GM19468 (cell line): ENCODE results near the gene COQ10A.

ENCODE experiments used
- ATAC-seq: cut with Tn5 transposase; IDR thresholded peaks from one replicate; pipeline ENCODE4 v1.9.1; 2021; ENCODE audit warnings: mild to moderate bottlenecking, moderate library complexity, moderate number of reproducible peaks; ENCODE audit not compliant: unreplicated experiment; ENCODE audit errors: extremely low read depth

The COQ10A gene

DNA sequence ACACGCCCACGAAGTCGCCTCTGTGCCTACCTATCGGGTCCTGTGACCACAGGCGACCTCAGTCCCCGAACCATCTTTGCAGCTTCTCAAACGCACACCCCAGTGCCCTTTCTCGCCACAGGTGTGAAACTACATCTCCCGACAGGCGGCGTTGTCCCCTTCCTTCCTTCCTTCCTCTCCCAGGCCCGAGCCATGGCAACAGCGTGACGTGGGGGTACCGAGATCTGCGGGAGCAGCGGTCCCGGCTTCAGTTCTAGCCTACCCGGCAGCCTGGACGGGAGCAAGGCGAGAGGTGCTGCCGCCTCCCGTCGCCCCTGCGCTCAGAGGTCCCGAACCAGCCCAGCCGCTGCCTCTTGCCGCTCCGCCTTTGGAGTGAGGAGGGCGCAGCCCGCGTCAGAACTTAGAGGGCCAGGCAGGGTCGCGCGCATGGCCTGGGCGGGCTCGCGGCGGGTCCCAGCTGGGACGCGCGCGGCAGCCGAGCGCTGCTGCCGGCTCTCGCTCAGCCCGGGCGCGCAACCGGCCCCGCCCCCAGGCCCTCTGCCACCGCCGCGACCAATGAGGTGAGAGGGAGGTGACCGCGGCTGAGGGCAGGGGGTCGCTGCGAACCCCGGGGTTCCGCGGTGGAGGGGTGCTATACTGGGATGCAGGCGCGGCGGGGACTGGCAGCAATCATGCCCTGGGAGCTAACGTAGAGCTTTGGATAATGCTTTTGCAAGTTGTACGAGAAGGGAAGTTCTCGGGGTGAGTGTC, at the start of gene COQ10A:
Gene COQ10A (plus strand): TSS at position 250 of the 750 bp plus-strand sequence. CDS start 177 bp downstream, at position 427.
- ATAC-seq: peak; percentile 73

DNA sequence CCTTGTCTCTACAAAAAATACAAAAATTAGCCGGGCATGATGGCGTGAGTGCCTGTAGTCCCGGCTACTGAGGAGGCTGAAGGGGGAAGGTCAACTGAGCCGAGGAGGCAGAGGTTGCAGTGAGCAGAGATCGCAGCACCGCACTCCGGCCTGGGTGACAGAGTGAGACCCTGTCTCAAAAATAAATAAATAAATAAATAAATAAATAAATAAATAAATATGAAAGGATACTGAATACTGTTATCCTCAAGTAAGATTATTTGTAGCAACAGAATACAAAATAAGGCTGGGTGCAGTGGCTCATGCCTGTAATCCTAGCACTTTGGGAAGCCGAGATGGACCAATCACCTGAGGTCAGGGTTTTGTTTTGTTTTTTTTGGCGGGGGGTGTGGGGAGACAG, 46.9 kb upstream of the COQ10A start:
- no peak for ATAC-seq

DNA sequence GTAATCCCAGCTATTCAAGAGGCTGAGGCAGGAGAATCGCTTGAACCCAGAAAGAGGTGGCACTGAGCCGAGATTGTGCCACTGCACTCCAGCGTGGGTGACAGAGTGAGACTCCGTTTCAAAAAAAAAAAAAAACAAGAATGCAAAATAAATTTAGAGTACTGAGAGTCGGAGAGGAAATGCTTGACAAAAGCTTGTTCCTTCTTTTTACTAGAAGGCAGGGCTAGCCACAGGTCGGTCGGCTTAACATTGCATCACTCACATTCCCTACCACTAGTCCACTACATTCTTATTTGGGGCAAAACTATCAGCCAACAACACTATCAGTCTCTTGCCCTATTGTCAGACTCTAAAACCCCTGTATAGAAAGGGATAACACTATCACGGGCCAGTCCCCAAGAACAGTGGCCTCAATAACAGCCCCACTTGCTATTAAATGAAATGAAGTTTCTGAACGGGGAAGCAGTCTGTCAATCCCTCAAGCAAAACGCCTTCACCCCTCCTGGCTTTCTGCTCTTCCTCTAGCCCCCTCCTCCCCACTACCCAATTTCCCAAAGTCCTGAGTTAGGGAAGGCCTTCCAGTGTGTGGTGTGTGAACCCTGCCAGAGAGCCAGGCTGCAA, 46.0 kb upstream of the COQ10A start:
- ATAC-seq: no peak

DNA sequence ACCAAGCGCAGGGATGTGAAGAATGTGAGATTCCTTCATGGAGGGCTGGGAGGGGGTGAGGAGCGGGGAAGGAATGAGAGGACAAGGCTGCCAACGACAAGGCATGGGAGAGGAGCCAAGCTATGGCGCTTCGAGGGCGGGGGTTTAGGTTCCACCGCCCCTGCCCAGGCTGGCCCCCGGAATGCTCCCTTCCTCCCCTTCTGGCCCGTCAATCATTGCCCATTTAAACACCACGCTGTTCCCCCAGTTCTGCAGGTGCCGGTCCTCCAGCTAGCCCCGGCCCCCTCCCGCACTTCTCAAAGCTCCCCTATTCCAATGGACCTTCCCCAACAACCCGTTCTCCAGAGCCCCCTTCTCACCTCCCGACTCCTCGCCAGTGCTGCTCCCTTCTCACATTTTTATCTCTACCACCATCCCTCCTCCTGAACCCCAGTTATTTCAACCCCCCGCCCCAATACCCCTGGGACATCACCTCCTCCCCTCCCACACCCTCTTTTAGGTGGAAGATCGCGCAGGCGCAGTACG, 45.4 kb upstream of the COQ10A start:
- ATAC-seq: no peak

DNA sequence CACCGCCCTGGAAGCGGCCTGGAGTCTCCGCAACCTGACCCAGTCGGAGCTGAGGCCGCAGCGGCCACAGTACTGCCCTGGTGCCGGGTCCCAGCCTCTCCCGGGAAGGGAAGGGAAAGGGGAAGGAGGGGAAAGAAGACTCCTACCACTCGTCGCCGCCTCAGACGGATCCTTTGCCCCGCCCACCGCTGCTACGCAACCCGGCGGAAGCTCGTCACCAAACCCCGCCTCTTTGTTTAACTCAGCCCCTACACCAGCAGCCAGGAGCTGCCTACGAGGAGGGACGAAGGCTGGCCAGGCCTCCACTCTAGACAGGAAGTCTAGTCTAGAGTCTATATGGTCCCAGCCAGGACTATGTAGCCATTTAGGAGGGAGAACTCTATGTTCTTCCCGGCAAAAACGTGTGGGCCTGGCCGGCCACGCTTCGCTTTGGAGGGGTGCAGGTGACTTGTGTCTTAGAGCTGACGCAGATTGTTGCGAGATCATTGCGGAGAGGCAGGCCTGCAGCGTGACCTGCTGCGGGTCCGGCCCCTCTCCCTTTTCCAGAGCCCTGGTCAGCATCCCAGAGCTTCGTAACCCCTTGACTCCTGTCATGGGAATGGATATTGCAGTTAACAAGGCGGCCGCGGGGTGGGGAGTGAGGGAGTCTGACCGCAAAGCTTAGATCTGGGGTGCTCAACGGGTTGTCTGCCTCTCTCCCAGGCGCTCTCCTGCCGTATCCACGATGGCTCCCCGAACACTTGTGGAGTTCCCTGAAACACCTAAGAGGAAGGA, 44.8 kb upstream of the COQ10A start, which contains the start of gene RNF41:
Gene RNF41 (minus strand): TSS at position 166 of the 774 bp plus-strand sequence. CDS start 7,875 bp downstream, outside the sequence.
- peak; percentile 69 for ATAC-seq

DNA sequence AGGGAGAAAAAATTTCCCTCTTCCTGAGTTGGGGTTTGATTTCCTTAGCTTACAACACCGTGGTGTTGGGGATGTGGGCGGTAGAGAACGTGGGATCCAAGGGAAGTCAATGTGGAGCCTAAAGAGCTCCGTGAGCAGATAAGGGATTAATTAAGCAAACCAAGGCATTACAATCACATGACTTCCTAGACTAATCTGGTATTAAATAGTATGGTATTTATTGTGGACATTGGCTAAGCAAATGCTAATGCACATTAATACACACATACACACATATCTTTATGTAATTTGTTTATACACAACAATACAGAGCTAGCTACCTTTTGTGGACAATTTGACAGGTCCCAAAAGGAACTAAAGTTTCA, 44.2 kb upstream of the COQ10A start:
- no peak for ATAC-seq

DNA sequence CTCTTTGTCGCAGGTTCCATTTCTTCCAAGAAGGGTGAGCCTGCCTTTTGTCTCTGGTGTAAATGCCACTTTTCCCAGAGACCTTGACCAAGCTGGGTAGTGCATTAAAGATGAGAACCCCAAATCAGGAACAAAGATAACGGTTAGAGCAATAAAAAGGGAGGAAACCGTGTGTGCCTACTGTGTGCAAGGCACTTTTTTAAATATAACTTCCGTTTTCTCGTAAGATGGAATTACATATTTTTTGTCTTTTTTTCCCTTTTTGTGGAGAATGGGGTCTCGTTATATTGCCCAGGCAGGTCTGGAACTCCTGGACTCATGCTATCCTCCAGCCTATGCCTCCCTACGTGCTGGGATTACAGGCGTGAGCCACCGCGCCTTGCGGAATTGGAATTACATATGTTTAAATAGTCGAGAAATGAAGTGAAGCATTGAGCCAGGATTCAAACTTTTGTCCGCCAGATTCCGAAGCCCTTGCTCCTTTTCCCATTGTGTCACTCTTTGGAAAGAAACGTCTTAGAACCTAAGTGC, 43.1 kb upstream of the COQ10A start:
- no peak for ATAC-seq

DNA sequence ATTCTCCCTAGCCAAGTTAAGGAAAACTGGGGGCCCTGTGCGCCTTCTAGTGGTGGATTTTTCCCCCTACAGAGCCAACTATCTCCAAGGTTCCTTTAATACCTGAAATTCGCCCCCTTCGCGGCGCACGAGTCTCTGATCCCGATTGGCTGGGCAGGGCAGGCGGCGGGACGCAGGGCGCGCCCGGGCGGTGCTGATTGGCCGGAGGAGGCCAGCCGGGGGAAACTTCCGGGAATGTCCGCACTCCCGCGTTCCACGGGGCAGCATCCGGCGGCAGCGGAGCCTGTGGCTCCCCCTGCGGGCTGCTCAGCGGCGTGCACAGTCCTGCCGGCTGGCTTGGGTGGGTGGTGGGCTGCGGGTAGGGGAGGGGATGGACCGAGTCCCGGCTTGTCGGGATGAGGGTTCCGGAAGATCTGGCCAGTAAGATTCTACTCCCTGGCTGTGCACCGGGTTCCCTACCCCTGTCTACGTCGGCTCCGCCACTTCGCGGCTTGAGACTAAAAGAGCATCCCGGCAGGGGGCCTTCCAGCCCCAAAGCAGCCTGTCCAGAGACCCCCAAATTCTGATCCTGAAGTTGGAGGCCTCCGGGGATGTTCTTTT, 42.5 kb upstream of the COQ10A start, which contains the start of gene NABP2:
Gene NABP2 (plus strand): TSS at position 241 of the 600 bp plus-strand sequence. CDS start 515 bp downstream, outside the sequence.
- peak; percentile 45 for ATAC-seq

DNA sequence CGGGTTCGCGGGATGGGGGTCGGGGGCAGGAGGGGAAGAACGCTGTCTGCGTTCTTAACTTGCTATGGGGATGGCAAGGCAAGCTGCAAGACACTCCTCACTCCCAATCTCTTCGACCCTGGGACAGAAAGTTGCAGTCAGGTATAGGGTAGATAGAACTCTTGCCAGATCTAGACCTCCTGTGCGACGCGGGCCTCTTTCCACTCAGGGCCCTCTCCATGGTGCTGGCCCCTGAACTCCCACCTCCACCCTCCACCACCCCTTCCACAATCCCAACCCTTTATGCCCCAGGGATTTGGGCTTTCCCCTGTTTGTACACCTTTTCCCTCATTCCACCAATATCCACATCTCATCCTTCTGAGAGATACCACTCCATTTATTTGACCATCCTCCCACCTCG, 41.8 kb upstream of the COQ10A start:
- ATAC-seq: no peak

DNA sequence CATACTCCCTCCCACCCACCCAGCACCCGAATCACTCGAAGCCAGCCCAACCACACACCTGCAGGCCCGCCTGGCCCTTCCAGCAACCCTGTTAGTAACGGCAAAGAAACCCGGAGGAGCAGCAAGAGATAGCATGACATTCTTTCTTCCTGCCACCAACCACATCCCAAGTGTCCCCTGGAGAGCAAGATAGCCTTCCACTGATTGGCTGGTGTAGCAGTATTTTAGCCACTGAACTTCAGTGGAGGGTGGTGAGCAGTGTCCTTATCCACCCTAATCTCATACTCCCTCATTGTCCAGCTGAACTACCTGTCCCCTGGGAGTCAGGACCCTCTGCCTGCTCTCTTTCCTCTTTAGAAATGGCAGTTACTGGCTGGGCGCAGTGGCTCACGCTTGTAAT, 37.7 kb upstream of the COQ10A start:
- ATAC-seq: no peak

DNA sequence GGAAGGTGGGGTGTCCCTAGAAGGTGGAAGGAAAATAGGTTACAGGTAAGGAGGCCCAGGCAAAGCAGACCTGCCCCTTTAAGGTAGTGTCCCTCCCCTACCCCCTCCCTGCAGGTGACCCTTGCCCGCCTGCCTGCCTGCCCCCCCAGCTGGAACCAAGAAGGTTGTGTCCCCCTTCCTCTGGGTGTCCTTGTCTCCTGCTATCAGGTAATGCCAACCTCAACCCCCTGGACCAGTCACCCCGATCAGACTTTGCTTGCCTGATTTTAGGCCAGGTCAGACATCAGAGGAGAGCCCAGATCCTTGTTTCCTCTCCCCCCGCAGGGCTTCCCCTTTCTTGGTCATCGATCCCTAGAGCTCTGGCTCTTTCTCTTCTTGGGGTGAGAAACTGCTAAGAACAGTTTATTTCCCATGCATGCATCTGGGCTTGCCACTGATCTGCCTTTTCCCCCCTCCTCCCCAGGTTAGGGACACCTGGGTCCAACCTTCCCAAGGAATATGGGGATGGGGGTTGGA, 36.8 kb upstream of the COQ10A start, which contains the start of gene SLC39A5:
Gene SLC39A5 (plus strand): TSS at position 136 of the 516 bp plus-strand sequence. CDS start 1,224 bp downstream, outside the sequence.
- no peak for ATAC-seq

DNA sequence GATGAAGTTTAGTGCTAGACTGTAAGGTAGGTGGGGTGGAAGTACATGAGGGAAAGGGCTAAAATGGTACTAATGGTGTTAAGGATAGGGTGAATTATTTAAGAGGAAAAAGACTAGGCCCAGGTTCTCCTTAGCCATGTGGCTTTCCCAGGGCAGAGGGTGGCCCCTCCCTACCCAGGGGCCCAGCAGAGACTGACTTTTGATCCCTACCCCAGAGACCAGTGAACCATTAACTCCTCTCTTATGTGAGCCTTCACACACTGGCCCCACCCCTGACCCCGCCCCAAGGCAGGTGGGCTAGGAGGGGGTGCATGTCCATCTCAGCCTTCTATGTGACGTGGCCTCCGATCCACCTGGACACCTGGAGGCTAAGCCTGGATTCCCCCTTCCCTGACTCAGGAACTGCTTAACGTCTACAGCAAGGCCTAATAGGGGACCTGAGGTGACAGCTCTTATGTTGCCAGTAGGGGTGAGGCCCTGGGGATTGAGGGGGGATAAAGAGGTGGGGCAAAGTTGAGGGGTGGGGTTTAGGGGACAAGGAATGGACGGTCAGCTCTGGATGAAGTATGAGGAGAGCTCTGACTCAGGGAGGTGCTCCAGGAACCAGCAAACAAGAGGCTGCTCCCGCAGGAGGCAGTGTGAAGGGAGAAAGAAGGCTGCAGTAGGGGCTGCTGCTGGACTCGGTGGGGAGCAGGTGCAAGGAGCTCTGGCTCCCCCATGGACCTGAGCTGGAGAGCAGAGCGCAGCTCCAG, 36.1 kb upstream of the COQ10A start:
- ATAC-seq: no peak

DNA sequence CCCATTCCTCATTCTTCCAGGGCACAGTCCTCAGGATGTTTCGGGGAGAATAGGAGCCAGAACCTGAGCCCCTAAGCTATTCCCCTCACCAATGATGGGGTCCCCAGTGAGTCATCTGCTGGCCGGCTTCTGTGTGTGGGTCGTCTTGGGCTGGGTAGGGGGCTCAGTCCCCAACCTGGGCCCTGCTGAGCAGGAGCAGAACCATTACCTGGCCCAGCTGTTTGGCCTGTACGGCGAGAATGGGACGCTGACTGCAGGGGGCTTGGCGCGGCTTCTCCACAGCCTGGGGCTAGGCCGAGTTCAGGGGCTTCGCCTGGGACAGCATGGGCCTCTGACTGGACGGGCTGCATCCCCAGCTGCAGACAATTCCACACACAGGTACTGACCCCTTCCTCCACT, 35.6 kb upstream of the COQ10A start:
- ATAC-seq: no peak

DNA sequence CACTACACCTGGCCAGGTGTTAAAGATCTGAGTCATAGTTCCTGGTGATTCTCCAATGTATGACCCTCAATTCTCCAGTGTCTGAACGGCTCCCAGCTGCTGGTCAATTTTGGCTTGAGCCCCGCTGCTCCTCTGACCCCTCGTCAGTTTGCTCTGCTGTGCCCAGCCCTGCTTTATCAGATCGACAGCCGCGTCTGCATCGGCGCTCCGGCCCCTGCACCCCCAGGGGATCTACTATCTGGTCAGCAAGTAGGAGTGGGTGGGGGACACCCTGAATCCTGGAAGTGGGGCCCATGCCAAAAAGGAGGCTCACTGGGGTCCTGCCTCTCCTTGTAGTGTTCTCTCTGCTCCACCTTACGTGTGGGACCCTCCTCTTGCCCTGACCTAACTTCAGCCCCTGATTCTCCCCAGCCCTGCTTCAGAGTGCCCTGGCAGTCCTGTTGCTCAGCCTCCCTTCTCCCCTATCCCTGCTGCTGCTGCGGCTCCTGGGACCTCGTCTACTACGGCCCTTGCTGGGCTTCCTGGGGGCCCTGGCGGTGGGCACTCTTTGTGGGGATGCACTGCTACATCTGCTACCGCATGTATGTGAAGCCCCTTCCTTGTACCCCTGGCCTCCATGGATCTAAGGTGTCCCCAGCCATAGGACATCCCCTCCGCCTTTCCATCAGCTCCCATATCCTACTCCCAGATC, 31.9 kb upstream of the COQ10A start:
- ATAC-seq: no peak

DNA sequence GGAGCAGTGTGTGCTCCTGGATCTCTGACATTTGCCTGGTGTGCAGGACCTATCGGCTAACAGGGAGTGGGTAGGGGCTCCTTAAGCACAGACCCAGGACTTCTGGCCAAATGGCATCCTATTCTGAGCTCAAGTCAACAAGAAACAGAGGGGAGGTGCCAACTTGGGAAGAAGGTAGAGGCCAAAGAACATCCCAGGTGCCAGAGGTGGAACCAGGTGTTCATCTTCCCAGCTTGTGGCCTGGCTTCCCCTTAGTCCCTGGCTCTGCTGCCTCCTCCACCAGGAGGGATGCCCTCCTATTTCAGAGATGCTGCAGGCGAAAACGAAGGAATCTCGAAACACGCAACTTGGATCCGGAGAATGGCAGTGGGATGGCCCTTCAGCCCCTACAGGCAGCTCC, 30.7 kb upstream of the COQ10A start:
- ATAC-seq: no peak

DNA sequence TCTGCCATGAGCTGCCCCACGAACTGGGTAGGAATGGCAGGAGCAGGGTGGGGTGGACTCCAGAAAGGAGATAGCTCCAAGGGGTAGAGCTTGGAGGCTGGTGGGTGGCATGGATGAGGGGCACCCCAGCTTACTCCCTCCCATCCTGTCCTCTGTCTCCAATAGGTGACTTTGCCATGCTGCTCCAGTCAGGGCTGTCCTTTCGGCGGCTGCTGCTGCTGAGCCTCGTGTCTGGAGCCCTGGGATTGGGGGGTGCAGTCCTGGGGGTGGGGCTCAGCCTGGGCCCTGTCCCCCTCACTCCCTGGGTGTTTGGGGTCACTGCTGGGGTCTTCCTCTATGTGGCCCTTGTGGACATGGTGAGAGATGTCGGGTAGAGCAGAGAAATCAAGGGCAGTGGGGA, 29.8 kb upstream of the COQ10A start:
- no peak for ATAC-seq

DNA sequence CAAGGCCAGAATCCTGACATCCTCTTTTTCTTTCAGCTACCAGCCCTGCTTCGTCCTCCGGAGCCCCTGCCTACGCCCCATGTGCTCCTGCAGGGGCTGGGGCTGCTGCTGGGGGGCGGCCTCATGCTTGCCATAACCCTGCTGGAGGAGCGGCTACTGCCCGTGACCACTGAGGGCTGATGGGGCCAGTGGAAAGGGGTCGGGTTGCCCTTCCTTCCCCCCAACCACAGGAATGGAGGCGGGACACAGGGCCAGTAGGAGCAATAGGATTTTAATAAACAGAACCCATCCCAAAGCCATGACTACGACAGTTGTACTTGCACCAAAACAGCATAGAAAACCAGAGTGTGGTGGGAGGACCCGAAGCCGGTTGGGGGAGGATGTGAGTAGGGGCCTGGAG, 29.2 kb upstream of the COQ10A start:
- no peak for ATAC-seq
